Fibroblast of mammary gland (primary cell): ENCODE results near the gene PHRF1.
A peak's percentile ranks its signal among the peaks of the same experiment; 100 is the strongest.

Experiments used
- DNase-seq: peaks from one replicate; pipeline ENCODE4 v3.0.0-alpha.2; 2010; ENCODE audit warnings: low read depth
- H3K4me3 ChIP-seq: 2 replicates; pipeline ENCODE4 v1.5.1; 2011; ENCODE audit warnings: low read depth, mild to moderate bottlenecking, low read length, moderate library complexity; ENCODE audit not compliant: control insufficient read depth
- TF ChIP-seq, protein P1 (sequence below): conservative IDR thresholded peaks from 2 replicates; pipeline ENCODE4 v1.5.1; 2011; ENCODE audit warnings: low read depth, low read length, inconsistent platforms; ENCODE audit not compliant: control insufficient read depth, insufficient read depth

PHRF1 gene

DNA sequence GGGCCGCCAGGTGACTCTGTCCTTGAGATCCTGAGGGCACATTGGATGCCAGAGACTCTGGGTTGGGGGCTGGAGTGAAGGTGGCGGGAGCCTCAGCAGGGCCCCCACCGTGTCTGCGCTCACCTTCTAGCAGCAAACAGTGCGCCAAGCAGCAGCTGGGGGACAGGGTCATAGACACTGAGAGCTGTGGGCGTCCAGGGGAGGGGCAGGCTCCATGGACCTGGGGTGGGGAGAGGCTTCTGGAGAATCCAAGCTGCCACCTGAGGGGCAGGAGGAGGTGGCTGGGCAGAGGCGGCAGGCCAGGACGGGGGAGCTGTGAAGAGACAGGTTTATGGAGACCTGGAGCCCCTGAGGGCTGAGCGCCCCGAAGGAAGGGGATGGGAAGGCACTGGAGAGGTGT is 8.0 kb downstream of the PHRF1 start:
- H3K4me3 ChIP-seq, result no peak overlapping the region
- TF ChIP-seq, protein P1, sequence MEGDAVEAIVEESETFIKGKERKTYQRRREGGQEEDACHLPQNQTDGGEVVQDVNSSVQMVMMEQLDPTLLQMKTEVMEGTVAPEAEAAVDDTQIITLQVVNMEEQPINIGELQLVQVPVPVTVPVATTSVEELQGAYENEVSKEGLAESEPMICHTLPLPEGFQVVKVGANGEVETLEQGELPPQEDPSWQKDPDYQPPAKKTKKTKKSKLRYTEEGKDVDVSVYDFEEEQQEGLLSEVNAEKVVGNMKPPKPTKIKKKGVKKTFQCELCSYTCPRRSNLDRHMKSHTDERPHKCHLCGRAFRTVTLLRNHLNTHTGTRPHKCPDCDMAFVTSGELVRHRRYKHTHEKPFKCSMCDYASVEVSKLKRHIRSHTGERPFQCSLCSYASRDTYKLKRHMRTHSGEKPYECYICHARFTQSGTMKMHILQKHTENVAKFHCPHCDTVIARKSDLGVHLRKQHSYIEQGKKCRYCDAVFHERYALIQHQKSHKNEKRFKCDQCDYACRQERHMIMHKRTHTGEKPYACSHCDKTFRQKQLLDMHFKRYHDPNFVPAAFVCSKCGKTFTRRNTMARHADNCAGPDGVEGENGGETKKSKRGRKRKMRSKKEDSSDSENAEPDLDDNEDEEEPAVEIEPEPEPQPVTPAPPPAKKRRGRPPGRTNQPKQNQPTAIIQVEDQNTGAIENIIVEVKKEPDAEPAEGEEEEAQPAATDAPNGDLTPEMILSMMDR, result no peak
- DNase-seq, result no peak

DNA sequence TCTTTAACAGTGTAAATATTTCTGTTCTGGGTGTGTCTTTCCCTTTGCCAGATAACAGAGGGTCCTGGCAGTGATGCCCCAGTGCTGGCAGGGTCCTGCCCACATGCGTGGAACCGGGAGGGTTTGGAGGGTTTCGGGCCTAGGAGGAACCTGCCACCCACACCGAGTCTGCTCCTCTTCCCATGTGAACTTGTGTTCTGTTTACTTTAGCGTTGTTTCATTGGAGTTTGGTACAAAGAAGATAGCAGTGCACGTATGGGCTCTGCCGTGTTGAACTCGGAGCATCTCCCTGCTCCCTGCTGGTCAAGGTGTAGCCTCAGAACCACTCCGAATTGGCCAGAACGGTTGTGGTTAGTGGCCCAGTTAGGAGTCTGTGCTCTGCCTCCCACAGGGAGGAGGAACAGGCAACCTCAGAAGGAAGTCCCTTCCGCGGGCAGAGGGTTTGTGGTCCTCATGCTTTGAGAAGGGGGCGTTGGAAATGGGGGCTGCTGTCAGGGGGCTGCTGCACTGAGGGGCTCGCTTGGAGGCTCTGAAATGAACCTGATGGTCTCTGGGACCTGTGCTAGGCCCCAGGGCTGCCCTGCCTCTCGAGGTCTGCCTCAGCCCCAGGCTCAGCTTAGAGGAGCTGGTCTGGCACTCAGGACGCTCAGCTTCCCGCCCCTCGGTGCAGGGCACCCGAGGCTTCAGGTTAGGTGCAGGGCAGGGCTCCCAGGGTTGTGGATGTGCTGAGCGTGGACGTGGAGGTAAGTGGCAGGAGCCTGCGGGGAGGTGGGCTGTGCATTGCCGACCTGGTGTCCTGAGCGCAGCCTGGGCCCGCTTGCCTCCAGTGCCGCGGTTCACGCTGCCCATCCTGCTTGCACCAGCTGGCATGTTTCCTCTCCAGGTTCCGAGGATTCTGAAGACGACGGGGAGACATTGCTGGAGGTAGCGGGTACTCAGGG is 10.4 kb downstream of the PHRF1 start:
- TF ChIP-seq, protein P1, result no peak
- no peak overlapping the region for H3K4me3 ChIP-seq
- no peak for DNase-seq

DNA sequence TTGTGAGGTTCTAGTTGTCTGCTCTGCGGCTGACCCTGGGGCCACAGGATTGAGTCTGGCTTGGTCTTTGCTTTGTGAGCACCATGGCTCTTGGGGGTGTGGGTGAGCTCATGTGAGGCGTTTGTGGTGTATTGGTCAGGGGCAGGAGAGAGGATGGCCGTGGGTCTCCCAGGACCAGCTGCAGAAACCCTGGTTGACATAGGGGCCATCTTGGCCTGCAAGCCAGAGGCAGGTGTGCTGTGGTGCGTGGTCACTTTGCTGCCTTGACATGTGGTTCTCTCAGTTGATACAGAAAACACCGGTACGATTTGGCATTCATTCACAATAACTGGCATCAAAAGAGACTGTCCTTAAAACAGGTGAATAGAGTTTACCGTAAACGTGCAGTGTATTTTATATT is 11.3 kb downstream of the PHRF1 start:
- DNase-seq, result no peak
- TF ChIP-seq, protein P1, result no peak
- no peak overlapping the region for H3K4me3 ChIP-seq

DNA sequence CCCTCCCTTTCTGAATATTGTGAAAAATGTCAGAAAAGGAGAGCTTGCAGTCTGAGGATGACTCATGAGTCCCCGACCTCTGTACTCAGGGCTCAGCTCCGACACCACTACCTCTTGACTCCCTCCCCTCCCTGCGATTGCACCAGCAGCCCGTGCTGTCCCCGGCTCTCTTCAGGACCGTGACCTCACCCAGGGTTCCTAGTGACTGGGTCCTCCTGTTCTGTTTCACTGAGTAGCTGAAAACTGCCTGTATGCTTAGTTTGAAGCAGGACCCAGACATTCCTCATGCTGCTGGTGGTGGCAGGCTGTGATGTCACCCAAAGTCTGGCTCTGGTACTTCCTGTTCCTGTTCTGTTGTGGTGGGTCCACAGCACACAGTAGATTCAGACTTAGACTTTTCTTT is 11.7 kb downstream of the PHRF1 start:
- TF ChIP-seq, protein P1, result no peak
- H3K4me3 ChIP-seq, result no peak overlapping the region
- DNase-seq, result peak; percentile 83

DNA sequence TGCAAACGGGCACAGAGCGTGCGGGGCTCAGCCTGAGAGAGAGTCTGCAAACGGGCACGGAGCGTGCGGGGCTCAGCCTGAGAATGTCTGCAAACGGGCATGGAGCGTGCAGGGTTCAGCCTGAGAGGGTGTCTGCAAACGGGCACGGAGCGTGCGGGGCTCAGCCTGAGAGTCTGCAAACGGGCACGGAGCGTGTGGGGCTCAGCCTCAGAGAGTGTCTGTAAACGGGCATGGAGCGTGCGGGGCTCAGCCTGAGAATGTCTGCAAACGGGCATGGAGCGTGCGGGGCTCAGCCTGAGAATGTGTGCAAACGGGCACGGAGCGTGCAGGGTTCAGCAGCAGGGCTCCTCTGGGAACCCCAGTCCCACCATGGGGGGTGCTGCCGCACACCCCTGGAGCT is 13.5 kb downstream of the PHRF1 start:
- TF ChIP-seq, protein P1, result no peak
- DNase-seq, result no peak

DNA sequence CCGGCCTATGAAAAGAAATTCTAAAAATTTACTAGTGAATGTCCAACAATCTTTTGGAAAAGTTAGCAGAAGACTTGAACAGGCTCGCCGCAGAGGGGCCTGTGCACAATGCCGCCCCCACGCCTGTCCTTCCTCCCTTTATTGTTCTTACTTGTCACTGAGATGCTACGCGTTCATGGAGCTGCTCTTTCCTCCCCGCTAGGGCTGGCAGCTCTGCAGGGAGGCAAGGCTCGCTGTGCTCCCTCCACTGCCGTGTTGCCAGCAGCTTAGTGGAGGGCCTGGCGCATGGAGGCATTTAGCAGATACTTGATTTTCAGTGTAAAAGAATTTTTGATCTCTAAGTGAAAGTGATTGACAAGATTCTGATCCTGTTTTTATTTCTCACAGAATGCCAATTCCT is 14.7 kb downstream of the PHRF1 start:
- no peak for DNase-seq
- TF ChIP-seq, protein P1, result no peak
- no peak overlapping the region for H3K4me3 ChIP-seq

More for the DNA sequence above, 13.5 kb downstream of the PHRF1 start:
- no peak overlapping the region for H3K4me3 ChIP-seq
